Aorta (tissue), 5 donors: ENCODE results near the gene VAT1L. TPM values are rescaled to one million over a fixed set of nuclear protein-coding genes. Genes with fewer than 3 reads are reported as not detected.

ENCODE experiments used
- ATAC-seq: fragments of 200-7000 bp; cut with Tn5 transposase; one replicate; pipeline ENCODE4 v1.9.1; 2022; ENCODE audit warnings: moderate library complexity; ENCODE audit not compliant: low FRiP score
- DNase-seq, 2 donors: peaks; one replicate each; pipeline ENCODE4 v3.0.0-alpha.2; 2020
- H3K27ac ChIP-seq, 2 donors: one replicate each; pipeline ENCODE4 v1.5.1; 2013; ENCODE audit warnings: low read length in 2 of 2, mild to moderate bottlenecking in 2 of 2, moderate library complexity in 2 of 2, control low read depth in 1 of 2, inconsistent platforms in 1 of 2, low read depth in 1 of 2
- H3K27me3 ChIP-seq, 2 donors: one replicate each; pipeline ENCODE4 v1.6.1; 2013; ENCODE audit warnings: control low read depth in 1 of 2, low read length in 1 of 2, mild to moderate bottlenecking in 1 of 2, moderate library complexity in 1 of 2; ENCODE audit not compliant: insufficient read depth in 2 of 2, control insufficient read depth in 1 of 2
- H3K36me3 ChIP-seq, 2 donors: one replicate each; pipeline ENCODE4 v1.6.1; 2013; ENCODE audit warnings: control low read depth in 1 of 2, low read length in 1 of 2, mild to moderate bottlenecking in 1 of 2; ENCODE audit not compliant: insufficient read depth in 2 of 2, control insufficient read depth in 1 of 2
- H3K4me1 ChIP-seq, 2 donors: one replicate each; pipeline ENCODE4 v1.6.1; 2013; ENCODE audit warnings: low read length in 2 of 2, control low read depth in 1 of 2, mild to moderate bottlenecking in 1 of 2, moderate library complexity in 1 of 2; ENCODE audit not compliant: insufficient read depth in 2 of 2, control insufficient read depth in 1 of 2
- H3K4me3 ChIP-seq, 2 donors: one replicate each; pipeline ENCODE4 v1.5.1; 2013; ENCODE audit warnings: low read length in 2 of 2, control low read depth in 1 of 2, mild to moderate bottlenecking in 1 of 2
- H3K9me3 ChIP-seq: one replicate; pipeline ENCODE4 v1.6.1; 2013; ENCODE audit warnings: mild to moderate bottlenecking, low read length; ENCODE audit not compliant: control insufficient read depth
- WGBS, 2 donors: extraction: QIAGEN DNeasy Blood & Tissue Kit; methylation state at CpG; one replicate each; pipeline ENCODE4 v1.1.7; 2013; 5-methylcytosine and 5-hydroxymethylcytosine counted together
- intact Hi-C, 2 donors: fragments of 100-400 bp; cut with DNase I; formaldehyde crosslinking; loops; one replicate each; pipeline versions ENCODE4 v1.14.2 to v1.15.0; 2022
- polyA plus RNA-seq, 2 donors: library from polyadenylated mRNA; stranded (reverse); fragments of 200-250 nt; gene quantifications; one replicate each; pipeline ENCODE4 v1.2.3, GENCODE V29; 2013
- total RNA-seq, 2 donors: library from RNA; stranded (reverse); fragmentation: NEBNext Ultra II Directional; extraction: Animal tissue kit (Norgen Biotek cat#: 25700); gene quantifications; one replicate each; pipeline ENCODE4 v1.2.1, GENCODE V29; 2021
- donor health status: healthy with polysubstance abuse.
- donor health status: Bipolar disorder and iron deficiency.
- donor health status: DM: no; HTN: no; CAD: no.
- donor health status: DM: no; HTN: no; CAD: no.
- donor health status: DM: yes; HTN: yes; CAD: no.

The VAT1L gene
- total and polyA plus RNA-seq, 4 donors = 9.3 to 28.4 (median 17.6) TPM

DNA sequence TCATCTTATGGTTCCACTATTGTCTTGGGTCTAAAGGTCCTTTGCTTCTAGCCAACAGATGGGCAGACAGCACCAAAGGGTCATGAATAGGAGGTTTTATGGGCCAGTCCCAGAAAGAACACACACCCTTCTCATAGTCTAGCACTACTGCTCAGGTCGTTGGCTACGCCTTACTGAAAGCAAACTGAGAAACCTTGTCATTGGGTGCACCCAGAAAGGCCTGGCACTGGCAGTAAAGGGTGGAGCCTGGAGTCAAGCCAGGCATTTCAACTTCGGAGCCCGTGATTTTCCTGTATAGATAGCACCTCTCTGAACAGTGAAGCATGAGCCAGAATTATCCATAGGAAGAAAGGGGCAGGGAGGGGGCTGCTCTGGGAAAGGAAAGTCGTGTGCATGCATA, 74.9 kb downstream of the VAT1L start:
- H3K36me3 ChIP-seq = peaks cover 0 to 2% of the 10 kb centered on the region in 2 donors
- no peaks in the 10 kb centered on the region for H3K9me3 ChIP-seq
- DNase-seq (no peak), ATAC-seq (no peak)
- intact Hi-C loops = no loop called here
- 20 to 31% methylated on average over 5 of the region's 5 CpGs for WGBS, 2 donors
- no peak overlapping the region for H3K4me3 ChIP-seq
- peaks cover 0 to 3% of the 10 kb centered on the region in 2 donors for H3K4me1 ChIP-seq
- H3K27me3 ChIP-seq = no peaks in the 10 kb centered on the region
- H3K27ac ChIP-seq = no peak overlapping the region

DNA sequence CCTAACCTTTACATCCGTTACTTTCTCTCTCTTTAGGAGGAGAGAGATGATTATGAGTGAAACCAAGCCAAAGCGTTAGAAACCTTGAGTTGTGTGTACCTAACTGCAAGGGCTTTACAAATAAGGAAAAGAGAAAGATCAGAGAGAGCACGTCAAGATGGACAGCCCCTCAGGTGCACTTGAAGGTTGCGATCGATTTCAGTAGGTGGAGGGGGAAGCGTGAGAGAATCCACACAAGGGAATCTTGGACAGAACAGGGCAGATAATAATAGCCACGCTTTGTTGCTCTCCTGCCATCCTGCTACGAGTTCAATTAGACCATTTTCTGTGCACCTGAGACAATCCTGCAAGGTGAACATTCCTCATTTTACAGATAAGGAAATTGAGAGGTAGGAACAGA, 78.4 kb downstream of the VAT1L start:
- DNase-seq (no peak), ATAC-seq (no peak)
- no peak overlapping the region for H3K27ac ChIP-seq
- no peaks in the 10 kb centered on the region for H3K27me3 ChIP-seq
- H3K36me3 ChIP-seq = peaks cover 0 to 2% of the 10 kb centered on the region in 2 donors
- intact Hi-C loops = no loop called here
- H3K4me1 ChIP-seq = peaks cover 4 to 6% of the 10 kb centered on the region in 2 donors
- 86 to 89% methylated on average over 8 of the region's 8 CpGs for WGBS, 2 donors
- no peak overlapping the region for H3K4me3 ChIP-seq
- H3K9me3 ChIP-seq = no peaks in the 10 kb centered on the region

DNA sequence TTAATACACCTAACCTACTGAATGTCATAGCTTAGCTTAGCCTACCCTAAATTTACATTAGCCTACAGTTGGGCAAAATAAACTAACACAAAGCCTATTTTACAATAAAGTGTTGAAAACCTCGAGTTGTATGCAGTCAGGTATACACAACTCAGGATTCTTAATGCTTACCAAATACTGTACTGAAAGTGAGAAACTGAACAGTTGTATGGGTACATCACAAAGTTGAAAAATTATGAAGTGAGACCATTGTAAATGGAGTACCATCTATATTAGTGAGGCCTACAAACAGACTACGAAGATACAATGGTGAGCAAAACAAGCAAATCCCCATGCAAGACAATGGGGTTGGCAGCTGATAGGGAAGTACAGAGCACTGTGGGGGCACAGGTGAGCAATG, 79.7 kb downstream of the VAT1L start:
- Histone ChIP-seq H3K27me3 (no peaks in the 10 kb centered on the region), H3K9me3 (no peaks in the 10 kb centered on the region), H3K4me1 (peaks cover 4 to 6% of the 10 kb centered on the region in 2 donors), H3K36me3 (peaks cover 0 to 2% of the 10 kb centered on the region in 2 donors), H3K27ac (no peak overlapping the region), H3K4me3 (no peak overlapping the region)
- 93 to 96% methylated on average over 2 of the region's 2 CpGs for WGBS, 2 donors
- no peak for DNase-seq
- intact Hi-C loops = no loop called here
- ATAC-seq = no peak

DNA sequence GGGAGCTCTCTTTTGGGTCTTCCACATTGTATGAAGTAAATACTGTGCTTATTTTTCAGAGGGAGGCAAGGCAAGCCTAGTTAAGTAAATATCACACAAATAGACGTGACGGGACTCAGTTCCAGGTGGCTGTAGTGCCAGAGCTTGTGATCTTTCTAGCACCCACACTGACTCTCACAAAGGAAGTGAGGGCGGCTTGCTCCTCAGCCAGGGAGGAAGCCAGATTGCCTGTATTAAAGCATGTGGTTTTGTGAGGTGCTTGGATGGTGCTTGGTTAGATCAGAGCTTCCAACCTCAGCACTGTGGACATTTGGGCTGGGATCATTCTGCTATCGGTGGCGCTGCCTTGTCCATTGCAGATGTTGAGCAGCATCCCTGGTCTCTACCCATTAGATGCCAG, 80.1 kb downstream of the VAT1L start:
- 71 to 75% methylated on average over 5 of the region's 5 CpGs for WGBS, 2 donors
- intact Hi-C loops = no loop called here
- peak overlapping the region in 1 of 2 donors; percentile 69 for H3K27ac ChIP-seq
- no peak overlapping the region for H3K4me3 ChIP-seq
- ATAC-seq (no peak), DNase-seq (no peak)
- H3K9me3 ChIP-seq = no peaks in the 10 kb centered on the region
- peaks cover 4 to 6% of the 10 kb centered on the region in 2 donors for H3K4me1 ChIP-seq
- H3K36me3 ChIP-seq = peaks cover 0 to 2% of the 10 kb centered on the region in 2 donors
- no peaks in the 10 kb centered on the region for H3K27me3 ChIP-seq

DNA sequence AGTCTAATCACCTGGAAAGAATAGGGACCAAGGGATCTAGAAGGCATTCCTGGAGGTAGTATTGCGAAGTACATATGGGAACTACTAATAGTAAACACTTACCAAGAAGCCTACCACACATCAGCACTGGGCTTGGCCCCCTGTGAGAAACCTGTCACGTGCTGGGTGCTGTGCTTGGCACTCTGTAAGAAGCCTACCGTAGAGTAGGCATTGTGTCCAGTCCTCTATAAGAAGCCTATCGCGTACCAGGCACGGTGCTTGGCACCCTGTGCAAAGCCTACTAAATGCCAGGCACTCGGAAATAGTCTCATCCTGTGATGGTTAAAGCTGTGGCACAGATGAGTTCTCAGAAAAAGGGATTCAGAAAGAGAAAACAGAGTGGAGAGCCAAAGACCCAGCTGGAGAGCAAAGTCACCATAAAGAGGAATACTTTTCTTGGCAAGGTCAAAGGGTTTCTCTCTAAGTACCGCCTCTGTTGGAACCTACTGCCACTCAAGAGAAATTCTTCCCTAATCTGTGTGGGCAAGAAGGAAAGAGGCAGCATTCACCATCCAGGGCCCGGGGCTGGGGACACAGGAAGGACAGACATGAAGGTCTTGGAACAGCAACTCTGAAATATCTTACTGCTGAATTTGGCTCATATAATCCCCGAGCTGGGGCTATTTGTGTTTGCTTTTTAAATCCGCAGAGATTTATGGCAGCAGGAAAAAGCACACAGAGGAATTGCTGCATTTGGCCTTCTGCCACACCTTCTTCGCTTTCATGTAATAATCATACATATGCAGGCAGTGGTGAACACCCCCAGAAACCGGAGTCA, 81.8 kb downstream of the VAT1L start:
- DNase-seq = peak; percentile 71 to 77
- Histone ChIP-seq H3K27ac (peak overlapping the region; percentile 58 to 95), H3K4me3 (no peak overlapping the region), H3K36me3 (no peaks in the 10 kb centered on the region), H3K9me3 (no peaks in the 10 kb centered on the region), H3K4me1 (peaks cover 4 to 6% of the 10 kb centered on the region in 2 donors), H3K27me3 (no peaks in the 10 kb centered on the region)
- 6 to 8% methylated on average over 13 of the region's 13 CpGs for WGBS, 2 donors
- peak; percentile 78 for ATAC-seq
- intact Hi-C loops = no loop called here

DNA sequence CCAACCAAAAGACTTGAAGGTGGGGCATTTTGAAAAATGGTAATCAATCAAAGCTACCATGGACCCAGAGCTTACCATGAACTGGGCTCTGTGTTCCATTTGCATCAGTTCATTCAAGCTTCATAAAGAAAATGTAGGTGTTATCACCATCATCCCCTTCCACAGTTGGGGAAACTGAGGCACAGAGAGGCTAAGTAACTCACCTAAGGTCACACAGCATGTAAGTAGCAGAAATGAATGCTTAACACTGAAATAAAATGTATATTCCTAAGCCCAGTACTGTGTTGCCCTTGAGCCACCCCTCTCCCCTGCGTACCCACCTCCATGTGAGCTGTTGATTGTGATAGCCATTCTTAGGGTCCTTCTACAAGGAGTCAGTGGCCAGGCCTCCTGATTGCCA, 83.6 kb downstream of the VAT1L start:
- ATAC-seq = no peak
- WGBS, 2 donors = 100% methylated on average over 1 of the region's 1 CpG
- intact Hi-C loops = no loop called here
- Histone ChIP-seq H3K4me3 (no peak overlapping the region), H3K36me3 (no peaks in the 10 kb centered on the region), H3K27ac (no peak overlapping the region), H3K9me3 (no peaks in the 10 kb centered on the region), H3K27me3 (no peaks in the 10 kb centered on the region), H3K4me1 (peaks cover 4 to 6% of the 10 kb centered on the region in 2 donors)
- no peak for DNase-seq

DNA sequence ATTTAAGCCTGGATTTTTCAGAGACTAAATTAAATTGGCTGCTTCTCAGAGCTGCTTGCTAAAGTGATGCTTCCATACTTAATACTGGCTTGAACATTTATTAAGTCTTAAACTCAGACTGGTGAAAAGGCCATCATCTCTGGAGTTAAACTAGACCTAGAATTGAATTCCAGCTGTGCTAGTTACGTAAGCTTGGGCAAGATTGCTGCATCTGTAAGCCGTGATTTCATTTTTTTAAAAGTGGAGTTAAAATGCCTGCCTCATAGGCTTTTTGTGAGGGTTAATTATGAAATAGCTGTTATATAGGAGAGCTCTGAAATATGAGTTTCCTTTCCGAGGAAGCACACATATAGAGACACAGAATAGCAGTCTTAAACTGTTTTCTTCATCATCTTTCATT, 84.7 kb downstream of the VAT1L start:
- DNase-seq (no peak), ATAC-seq (no peak)
- Histone ChIP-seq H3K27ac (no peak overlapping the region), H3K4me3 (no peak overlapping the region), H3K36me3 (no peaks in the 10 kb centered on the region), H3K9me3 (no peaks in the 10 kb centered on the region), H3K27me3 (no peaks in the 10 kb centered on the region), H3K4me1 (peaks cover 4 to 6% of the 10 kb centered on the region in 2 donors)
- intact Hi-C loops = no loop called here
- 46 to 57% methylated on average over 3 of the region's 3 CpGs for WGBS, 2 donors

DNA sequence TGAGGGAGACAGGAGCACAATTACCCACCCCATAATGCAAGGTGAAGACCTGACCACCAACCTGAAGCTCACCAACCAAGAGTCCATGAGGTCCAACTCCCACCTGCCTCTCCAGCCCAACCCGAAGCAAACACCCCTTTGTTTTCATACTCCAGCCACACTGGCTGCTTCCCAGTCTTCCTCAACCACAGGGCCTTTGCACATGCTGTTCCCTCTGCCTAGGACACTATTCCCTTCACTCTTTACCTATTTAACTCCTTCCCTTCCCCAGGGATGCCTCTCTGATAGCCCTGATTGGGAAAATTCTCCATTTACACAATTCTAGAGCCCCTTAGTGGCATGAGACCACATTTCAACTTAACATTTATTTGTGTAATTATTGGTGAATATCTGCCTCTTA, 86.0 kb downstream of the VAT1L start:
- no peak for ATAC-seq

DNA sequence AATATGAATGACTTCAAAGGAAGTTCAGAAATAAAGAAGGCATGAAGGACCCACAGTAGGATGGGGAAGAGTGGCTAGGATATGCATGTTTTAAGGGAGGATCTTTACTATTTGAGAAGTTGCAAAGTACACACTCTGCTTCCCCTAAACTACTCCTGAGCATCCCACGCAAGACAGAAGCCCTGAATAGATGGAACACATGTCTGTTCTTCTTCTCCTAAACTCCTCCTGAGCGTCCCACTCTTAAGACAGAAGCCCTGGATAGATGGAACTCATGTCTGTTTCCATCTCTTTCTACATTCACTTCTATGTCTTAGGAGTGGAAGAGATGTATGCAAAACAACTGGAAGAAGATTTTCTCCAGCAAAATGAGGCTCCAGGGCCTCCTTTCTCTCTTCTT, 88.4 kb downstream of the VAT1L start:
- H3K4me3 ChIP-seq = no peak overlapping the region
- H3K36me3 ChIP-seq = no peaks in the 10 kb centered on the region
- whole genome bisulfite sequencing, 2 donors = 97 to 98% methylated on average over 2 of the region's 2 CpGs
- H3K27ac ChIP-seq = no peak overlapping the region
- no peaks in the 10 kb centered on the region for H3K27me3 ChIP-seq
- intact Hi-C loops = no loop called here
- no peak for ATAC-seq
- DNase-seq = no peak
- no peaks in the 10 kb centered on the region for H3K9me3 ChIP-seq
- H3K4me1 ChIP-seq = no peaks in the 10 kb centered on the region

More for the DNA sequence above, 86.0 kb downstream of the VAT1L start:
- H3K36me3 ChIP-seq = no peaks in the 10 kb centered on the region
- no peaks in the 10 kb centered on the region for H3K27me3 ChIP-seq
- H3K9me3 ChIP-seq = no peaks in the 10 kb centered on the region
- intact Hi-C loops = no loop called here
- peaks cover 4% of the 10 kb centered on the region in 2 donors for H3K4me1 ChIP-seq
- no peak for DNase-seq
- H3K4me3 ChIP-seq = no peak overlapping the region
- H3K27ac ChIP-seq = no peak overlapping the region
- 90 to 100% methylated on average over 1 of the region's 1 CpG for WGBS, 2 donors
